GM21367 (cell line): Measurements from ENCODE around the gene DIPK1A.

Experiments used
- ATAC-seq: cut with Tn5 transposase; IDR thresholded peaks from one replicate; pipeline ENCODE4 v1.9.1; 2021; ENCODE audit not compliant: unreplicated experiment

The DIPK1A gene

DNA sequence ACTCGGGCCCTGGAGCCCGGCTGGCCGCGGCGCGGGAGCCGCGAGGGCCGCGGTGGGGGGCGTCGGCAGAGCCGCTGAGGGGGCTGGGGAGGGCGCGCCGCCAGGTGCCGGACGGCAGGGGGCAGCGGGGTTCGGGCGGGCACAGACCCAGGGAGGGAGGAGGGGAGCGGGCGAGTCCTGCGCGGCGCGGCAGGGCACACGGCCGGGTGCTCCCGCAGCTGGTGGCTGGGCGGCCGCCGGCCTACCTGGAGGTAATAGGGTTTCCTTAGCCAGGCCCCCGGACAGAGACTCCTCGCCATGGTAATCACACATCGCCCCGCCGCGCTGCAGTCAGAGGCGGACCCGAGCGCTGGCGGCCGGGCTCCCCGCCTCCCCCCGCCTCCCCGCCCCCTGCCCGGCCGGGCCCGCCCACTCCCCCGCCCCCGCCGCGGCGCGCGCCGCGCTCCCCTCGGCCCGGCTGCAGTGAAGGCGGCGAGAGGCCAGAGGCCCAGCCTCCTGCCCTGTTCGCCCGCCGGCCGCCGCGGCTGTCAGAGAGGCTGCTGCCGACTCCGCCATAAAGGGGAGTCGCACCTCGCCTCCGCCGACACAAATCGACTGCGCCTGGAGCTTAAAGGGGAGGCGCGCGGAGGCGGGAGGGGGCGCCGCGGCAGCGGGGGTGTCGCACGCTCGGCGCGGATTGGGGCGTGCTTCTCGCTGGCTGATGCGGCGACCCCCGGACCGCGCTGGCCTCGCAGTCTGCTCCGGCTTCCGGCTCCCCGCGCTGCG, at the start of gene DIPK1A:
DIPK1A (minus strand) TSS at position 332 of the 765 bp plus-strand sequence; CDS start at position 299, 33 bp downstream.
- ATAC-seq = peak; percentile 30

DNA sequence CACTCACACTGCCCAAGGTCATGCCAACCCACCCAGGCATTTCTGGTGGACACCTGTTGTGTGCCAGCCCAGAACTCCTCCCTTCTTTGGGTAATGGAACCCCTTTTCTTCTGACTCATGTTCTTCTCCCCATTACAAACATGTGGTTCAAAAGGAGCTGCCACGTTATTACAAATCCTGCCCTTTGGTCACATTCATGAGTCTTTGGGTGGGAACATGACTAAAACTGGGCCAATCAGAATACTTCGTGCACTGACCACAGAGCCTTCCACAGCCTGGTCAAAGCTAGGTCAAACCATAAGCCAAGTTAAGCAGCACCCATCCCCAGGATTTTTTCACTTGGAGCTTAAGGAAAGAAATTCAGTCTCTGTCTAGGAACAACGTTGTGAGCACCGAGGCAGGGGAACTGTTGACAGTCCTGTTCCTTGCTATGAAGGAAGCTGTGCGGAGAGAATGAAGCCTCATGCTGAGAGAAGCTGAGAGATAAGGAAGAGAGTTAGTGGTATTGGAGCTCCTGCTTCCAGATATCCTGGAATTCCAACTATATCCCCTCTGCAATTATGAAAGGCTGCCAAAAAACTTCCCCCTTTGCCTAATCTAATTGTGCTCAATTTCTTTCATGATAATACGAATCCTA, 46.8 kb upstream of the DIPK1A start:
- no peak for ATAC-seq

DNA sequence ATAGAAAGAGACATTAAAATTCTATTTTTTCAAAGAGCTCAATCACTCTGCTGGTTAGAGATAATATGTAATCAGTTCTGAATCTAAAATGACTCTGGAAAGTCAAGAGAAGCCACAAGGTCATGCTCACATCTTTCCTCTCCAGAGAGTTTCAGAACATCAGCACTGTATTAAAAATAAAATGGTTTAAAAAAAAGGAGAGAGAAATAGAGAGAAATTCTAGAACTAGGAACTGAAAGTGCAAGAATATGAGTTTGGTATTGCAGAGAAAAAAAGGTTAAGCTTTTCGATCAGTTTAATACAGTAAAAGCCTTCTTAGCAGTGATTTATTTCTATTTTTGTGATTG, 44.0 kb upstream of the DIPK1A start:
- ATAC-seq = no peak

DNA sequence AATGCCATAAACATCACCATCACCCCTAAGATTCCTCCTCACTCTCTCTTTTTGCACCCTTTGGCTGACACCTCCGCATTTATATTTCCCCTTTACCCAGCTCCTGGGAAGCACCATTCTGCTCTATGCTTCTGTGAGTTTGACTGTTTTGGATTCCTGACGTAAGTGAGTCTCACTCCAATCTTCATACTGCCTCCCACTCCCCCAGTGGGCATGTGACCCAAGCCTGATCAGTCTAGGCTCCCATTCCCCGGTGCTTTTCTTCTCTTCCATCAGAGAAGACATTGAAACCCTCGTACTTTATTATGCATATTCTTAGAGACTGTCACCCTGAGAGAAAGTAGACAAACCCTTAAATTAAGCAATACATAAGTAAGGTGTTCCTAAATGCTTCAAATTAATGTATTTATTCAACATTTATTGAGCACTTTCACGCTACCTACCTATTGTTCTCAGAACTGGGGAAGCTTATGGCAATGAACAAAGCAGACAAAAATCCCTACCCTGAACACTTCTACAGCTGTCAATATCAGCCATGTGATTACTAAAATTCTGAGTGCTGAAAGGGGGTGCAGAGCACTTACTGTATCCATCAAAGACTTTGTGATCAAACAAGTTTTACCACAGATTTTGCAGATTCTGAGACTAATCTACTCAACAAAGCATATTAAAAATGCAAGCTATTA, 43.4 kb upstream of the DIPK1A start:
- no peak for ATAC-seq

DNA sequence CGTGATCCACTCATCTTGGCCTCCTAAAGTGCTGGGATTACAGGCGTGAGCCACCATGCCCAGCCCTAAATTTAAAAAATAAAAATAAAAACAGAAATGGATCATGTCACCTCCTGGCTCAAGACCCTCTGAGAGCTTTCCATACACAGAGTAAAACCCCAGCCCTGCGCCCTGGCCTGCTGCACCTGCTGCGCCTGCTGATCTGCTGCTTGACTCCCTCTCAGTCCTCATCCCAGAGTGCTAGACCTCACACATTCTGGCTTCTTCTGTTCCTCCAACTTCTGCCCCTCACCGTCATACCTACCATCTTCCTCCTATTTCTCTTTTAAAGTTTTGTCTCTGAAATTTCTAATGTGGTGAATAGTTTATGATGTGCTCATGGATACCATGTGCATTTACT, 42.7 kb upstream of the DIPK1A start:
- no peak for ATAC-seq

DNA sequence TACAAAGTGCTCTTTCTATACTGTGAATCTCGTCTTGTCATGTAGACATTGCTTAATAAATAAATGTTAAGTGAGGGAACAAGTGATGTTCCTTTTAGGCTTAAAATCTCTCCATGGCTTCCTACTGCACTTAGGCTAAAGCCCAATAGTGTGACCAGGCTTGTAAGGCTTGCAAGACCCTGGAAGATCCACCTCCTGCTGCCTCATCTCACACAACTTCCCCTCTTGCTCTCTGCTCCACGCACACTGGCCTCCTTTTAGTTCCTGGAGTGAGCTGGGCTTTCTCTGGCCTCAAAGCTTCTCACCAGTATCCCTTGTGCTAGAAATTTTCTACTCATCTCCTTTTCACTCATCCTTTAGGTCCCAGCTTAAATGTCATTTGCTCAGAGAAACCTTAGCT, 41.5 kb upstream of the DIPK1A start:
- ATAC-seq = no peak

DNA sequence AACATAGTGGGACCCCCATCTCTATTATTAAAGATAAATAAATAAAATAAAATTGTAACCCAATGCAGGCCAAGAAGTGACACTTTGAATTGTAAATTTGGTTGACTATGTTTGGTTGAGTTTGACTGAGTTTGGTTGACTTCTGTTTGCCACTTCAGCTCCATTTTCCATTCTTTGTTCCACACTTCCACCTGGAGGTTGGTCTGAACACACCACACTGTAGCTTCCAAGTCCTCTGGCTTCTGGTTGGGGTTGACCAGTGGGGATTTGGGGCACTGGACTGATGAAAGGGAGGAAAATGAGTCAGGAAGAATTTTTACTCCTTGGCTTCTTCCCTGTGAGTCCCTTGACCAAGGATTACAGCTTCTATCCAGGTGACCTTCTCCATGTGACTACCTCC, 40.6 kb upstream of the DIPK1A start:
- ATAC-seq = no peak

DNA sequence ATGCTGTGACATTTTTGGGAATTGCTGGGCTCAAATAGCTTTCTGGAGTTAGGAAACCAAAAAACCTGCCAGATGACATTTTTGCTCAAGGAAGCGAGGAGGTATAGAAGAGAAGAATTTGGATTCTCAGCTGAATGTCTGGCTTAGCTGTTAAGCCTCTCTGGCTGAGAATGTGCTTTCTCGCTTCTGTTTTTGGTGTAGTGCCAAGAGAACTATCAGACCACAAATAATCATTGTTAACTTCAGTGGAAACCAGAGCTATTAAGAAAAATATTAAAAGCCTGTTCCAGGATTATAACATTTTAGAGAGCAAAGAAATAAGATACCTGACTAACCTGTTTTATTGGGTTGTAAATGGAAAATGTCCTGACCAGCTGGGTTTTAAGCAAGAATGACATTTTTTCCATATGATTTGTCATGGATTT, 39.5 kb upstream of the DIPK1A start:
- no peak for ATAC-seq

DNA sequence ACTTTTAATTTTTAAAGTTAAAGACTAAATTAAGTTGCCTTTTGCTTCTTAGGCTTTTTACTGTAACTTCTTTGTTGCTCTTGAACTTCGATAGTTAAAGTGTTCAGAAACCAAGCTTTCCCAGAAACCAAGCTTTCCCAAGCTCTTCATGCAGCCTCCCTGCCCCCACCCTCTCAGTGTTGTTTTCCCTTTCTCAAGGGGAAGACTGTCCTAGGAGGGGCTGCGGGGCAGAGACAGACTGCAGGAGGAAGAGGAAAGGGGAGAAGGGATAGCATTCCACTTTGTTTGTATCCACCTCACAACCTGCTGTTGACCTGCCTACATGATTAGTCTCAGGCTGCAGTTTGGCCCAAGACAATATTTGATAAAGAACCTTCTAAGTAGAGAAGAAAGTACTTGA, 39.0 kb upstream of the DIPK1A start:
- no peak for ATAC-seq

DNA sequence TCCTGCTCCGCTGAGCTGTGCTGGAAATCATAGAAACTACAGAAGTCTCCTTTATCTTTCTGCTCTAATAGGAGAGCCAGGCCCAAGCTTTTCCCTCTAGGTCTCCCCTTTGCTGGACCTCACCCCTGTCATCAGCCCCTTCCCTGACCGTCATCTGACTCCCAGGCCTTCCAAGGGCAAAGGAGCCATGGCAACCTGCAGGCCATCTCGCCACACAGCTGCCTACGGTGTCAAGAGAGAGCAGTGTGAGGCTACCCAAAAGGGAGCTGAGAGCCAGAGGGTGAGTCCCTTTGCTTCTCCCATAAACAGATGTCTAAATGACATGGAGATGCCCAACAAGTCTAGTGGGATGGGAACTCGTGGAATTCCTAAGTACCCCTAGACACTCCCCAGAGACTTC, 37.6 kb upstream of the DIPK1A start:
- no peak for ATAC-seq

DNA sequence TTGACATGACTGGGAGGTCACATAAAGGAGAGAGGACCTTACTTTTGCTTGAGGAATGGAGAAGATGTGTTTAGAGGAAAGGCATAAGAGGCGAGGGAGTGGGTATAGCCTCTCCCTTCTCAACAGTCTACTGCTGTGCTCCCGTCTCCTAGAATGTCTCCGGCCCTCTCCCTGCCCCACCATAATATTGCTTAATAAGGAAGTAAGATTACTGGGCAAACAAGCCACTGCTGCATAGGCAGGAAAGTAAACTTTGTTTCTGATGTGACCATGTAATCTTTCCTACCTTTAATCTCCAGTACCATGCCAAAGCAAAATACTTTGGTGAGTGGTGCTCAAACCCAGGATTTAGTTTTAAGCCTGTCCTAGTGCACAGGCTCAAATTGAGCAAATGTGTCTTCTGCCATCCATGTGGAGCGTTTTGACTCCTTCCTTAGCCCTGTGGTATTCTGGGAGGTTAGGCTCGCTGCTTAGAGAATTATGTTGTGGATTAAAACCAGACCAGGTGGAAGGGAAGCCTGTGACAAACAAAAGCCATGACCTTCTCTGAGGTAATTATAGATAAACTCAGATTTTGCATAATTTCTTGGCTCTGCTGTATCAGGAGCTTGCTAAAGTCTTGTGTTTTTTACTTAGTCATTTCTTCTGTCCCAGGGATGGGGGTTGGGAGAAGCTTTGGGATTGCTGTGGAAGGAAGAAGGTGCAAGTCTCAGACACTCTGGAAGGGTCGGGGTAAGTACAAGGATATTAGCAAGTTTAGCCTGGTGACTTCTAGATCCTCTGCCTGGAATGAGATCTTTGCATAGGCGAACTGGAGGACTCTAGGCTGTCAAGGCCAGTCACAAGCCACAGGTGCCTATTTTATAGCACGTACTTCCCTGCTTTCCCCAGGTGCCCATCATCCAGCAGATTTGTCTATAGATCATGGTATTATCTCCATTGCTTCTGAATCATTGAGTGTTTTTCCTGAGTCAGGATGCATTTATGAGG, 34.5 kb upstream of the DIPK1A start:
- no peak for ATAC-seq

DNA sequence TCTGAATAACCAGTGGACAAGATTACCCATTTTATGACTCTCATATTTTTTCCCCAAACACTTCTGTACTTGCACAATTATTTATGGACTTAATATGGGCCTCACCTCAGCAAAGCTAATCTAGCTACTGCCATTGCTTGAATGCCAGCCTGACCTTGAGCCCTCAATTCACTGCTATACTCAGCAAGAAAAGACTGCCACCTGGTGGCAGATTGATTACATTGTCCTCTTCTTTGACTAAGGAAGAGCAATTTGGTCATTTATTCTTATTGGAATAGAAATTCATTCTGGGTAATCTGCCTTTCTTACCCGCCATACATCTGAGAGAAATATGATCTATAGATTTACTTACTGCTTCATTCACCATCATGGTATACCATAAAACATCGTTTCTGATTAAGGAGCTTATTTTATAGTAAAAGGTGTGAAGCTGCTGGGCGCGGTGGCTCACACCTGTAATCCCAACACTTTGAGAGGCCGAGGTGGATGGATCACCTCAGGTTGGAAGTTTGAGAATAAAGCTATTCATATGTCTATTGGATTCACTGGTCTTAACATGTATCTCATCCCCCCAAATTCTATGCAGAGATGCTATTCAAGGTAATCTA, 32.9 kb upstream of the DIPK1A start:
- ATAC-seq = no peak

DNA sequence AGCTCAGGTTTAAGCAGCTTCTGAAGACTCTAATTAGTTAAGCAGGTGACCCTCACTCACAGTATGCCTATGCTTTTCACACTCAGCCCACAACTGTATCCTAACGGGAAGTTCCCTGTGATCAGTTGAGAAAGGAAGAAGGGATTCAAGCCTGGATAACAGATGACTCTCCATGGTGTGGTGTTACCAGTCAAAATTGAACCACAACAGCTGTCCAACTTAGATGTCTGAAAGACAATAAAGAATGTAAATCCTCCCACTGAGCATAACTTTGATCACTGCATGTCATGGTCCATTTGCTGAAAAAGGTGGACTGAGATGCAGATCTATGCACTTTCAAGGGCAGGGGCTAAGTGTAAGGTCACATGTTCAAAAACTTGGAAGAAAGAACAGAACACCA, 32.3 kb upstream of the DIPK1A start:
- ATAC-seq = no peak

DNA sequence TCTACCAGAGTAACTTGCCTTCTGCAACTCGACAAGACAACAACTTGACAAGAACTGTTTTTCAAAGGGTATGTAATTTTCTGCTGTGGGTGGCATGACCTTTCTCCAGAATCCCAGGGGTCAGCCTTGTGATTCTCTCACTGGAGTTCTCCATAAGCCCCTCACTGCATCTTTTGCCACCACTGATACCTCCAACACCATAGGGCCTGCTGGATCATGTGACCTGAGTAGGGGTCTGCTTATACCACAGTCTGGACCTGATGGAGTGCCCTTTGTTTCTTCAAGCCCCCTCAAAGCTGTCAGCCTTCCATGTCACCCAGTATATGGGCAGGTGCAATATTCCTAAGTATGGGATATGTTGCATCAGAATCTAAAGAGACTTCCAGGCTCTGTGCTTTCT, 31.6 kb upstream of the DIPK1A start:
- no peak for ATAC-seq

DNA sequence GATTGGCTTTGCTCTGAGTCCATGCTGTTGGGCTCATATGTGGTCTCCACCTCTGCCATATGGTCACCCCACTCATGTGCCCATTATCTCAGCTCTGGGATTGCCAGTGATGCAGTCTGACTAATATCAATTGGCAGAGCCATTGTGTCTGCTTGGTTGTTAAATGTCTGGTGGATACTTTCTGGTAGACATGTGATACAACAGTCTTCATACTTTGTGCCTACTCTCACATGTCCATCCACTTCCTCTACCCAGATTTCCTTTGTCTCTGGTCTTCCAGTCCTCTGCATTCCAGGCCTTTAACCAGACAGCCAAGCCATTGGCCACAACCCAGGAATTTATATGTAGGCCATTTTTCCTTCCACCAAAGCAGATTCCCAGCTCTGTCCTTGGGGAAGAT, 30.8 kb upstream of the DIPK1A start:
- ATAC-seq = no peak

DNA sequence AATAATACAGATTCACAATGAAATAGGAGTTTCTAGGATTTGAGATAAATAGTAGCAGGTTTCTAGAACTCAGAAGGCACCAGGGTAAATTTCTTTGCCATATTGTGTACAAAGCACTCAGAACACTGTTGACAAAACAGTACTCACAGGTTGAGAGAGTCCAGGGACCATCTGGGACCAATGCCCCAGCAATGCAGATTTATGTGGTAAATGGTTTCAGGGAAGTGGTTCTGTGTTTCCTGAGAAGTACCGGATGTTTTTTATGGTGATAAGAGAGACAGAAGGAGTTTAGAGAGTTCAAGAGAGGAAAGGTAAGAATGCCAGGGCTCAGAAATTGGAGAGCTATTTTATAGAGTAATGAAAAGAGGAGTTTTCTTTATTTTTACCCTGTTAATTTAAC, 29.6 kb upstream of the DIPK1A start:
- no peak for ATAC-seq

DNA sequence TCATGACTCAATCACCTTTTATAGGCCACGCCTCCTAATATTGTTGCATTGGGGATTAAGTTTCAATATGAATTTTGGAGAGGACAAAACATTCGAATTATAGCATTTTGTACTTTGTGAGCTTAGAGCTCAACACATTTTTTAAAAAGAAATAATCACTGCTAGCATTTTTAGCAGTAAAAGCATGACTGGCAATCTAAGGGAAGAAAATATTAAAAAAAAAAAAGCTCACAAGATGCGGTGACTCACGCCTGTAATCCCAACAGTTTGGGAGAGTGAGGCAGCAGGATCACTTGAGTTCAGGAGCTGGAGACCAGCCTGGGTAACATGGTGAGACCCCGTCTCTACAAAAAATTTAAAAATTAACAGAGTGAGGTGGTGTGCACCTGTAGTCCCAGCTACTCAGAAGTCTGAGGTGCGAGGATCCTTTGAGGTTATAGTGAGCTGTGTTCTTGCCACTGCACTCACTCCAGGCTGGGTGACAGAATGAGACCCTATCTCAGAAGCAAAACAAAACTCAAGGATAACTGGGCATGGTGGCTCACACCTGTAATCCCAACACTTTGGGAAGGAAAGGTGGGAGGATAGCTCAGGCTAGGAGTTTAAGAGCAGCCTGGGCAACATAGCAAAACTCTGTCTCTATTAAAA, 28.8 kb upstream of the DIPK1A start:
- ATAC-seq = no peak

DNA sequence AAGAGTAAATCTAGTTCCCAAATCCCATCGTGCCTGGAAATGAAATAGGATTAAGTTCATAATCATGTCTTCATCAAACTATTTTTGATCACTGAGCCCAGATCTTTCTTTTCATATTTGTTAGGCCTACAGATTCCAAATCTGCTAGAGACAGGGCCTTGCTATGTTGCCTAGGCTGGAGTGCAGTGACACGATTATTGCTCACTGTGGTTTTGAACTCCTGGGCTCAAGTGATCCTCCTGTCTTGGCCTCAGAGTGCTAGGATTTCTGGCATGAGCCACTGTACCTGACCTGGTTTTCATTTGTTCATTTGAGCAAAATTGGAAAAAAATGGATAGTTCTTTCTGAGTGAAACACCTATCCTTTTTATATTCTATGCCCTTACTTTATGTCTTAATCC, 28.0 kb upstream of the DIPK1A start:
- no peak for ATAC-seq

DNA sequence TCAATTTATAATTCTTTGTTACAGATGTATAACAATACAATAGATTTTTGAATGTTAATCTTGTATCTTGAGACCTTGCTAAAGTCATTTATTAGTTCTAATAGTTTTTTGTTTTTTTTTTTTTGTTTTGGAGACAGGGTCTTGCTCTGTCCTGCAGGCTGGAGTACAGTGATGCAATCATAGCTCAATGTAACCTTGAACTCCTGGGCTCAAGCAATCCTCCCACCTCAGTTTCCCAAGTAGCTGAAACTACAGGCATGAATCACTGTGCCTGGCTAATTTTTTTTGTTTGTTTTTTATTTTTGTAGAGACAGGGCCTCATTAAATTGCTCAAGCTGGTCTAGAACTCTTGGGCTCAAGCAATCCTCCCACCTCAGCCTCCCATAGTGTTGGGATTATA, 26.2 kb upstream of the DIPK1A start:
- no peak for ATAC-seq

DNA sequence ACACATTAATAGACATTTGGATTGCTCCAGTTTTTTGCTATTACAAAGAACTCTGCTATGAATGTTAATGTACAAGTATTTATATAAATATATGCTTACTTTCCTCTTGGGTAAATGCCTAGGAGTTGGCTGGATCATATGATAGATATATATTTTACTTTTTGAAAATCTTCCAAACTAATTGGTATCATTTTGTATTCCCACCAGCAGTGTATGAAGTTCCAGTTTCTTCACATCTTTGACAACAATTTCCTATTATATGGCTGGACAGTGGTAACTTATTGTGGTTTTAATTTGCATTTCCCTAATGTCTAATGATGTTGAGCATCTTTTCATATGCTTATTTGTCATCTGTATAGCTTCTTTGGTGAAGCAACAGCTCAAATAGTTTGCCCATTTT, 23.8 kb upstream of the DIPK1A start:
- no peak for ATAC-seq
